Activated CD8-positive, alpha-beta T cell treated with anti-CD3 and anti-CD28 coated beads, Interleukin-2, amount 10 ng/mL, durations not matched to agents 7 days and 5 days (primary cell): Measurements from ENCODE around the gene POMT2. TPM values are rescaled to one million over a fixed set of nuclear protein-coding genes. Genes with fewer than 3 reads are reported as not detected.

Source experiments
- ATAC-seq: fragments of 150-1000 bp; cut with Tn5 transposase; one replicate; pipeline ENCODE4 v1.10.0; 2021; ENCODE audit warnings: moderate library complexity
- CTCF ChIA-PET: fragments of 350-600 bp; sonication (Branson Sonifier 250); formaldehyde crosslinking; loops from one replicate; lab custom pipeline; 2021; ENCODE audit warnings: antibody characterized with exemption; lab: Charles Lee
- POLR2A ChIA-PET: fragments of 350-600 bp; sonication (Branson Sonifier 250); formaldehyde crosslinking; loops from one replicate; lab custom pipeline; 2021; ENCODE audit warnings: antibody characterized with exemption; lab: Charles Lee
- DNase-seq: peaks from one replicate; pipeline ENCODE4 v3.0.0-alpha.2; 2020
- H3K27ac Mint-ChIP-seq: one replicate; pipeline ENCODE4 v1.8.0; 2021; ENCODE audit warnings: mild to moderate bottlenecking, mixed read lengths
- H3K27me3 Mint-ChIP-seq: one replicate; pipeline ENCODE4 v1.8.0; 2021; ENCODE audit warnings: low read depth, mixed read lengths
- H3K36me3 Mint-ChIP-seq: one replicate; pipeline ENCODE4 v1.8.0; 2021; ENCODE audit warnings: low read depth, mixed read lengths
- H3K4me1 Mint-ChIP-seq: one replicate; pipeline ENCODE4 v1.8.0; 2021; ENCODE audit warnings: low read depth, mixed read lengths
- H3K4me3 Mint-ChIP-seq: one replicate; pipeline ENCODE4 v1.8.0; 2021; ENCODE audit warnings: mild to moderate bottlenecking, mixed read lengths
- H3K9me3 Mint-ChIP-seq: one replicate; pipeline ENCODE4 v1.8.0; 2022; ENCODE audit warnings: mixed read lengths; ENCODE audit not compliant: insufficient read depth
- total RNA-seq, 2 experiments: library from RNA; stranded (reverse); gene quantifications; one replicate each; pipeline ENCODE4 v1.2.3, GENCODE V29; 2021

POMT2 gene
- total RNA-seq, 2 experiments from 2014 or later: 15.0 to 15.5 TPM

GRCh38 chr14:77267937-77268699, 52.6 kb downstream of the POMT2 start:
- H3K27me3 Mint-ChIP-seq: peaks cover 41% of the 10 kb centered on the region
- no peak for DNase-seq
- no peaks in the 10 kb centered on the region for H3K9me3 Mint-ChIP-seq
- POLR2A ChIA-PET: no interaction called here
- ATAC-seq: no peak
- no peaks in the 10 kb centered on the region for H3K36me3 Mint-ChIP-seq
- no peak overlapping the region for H3K27ac Mint-ChIP-seq
- CTCF ChIA-PET: no interaction called here
- H3K4me1 Mint-ChIP-seq: peaks cover 4% of the 10 kb centered on the region
- H3K4me3 Mint-ChIP-seq: no peak overlapping the region

DNA sequence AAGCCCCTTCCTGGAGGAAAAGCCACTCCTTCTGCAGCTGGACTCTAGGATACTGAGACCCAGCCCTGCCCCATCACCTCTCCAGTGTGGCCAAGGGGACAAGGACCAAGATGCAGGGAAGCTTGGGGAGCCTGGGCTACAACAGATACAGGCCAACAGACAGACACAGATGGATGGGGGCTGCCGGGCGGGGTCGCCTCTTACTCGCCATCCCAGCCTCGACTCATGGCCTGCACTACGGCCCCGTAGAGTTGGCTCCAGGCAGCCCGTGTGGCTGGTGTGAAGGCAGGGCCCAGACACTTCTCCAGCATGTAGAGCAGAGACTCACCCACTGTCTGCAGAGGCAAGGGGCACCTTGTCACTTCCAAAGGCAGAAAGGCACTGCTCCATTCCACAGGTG, 54.3 kb downstream of the POMT2 start:
- no peaks in the 10 kb centered on the region for H3K36me3 Mint-ChIP-seq
- DNase-seq: no peak
- H3K9me3 Mint-ChIP-seq: no peaks in the 10 kb centered on the region
- no peak overlapping the region for H3K27ac Mint-ChIP-seq
- POLR2A ChIA-PET: no interaction called here
- H3K4me1 Mint-ChIP-seq: peaks cover 4% of the 10 kb centered on the region
- no peak overlapping the region for H3K4me3 Mint-ChIP-seq
- CTCF ChIA-PET: interaction anchor here (1.5 kb wide), 1 partner anchor 25 kb away, joined by 3 read pairs; no protein-coding TSS in a partner anchor
- no peak for ATAC-seq
- H3K27me3 Mint-ChIP-seq: peaks cover 38% of the 10 kb centered on the region

DNA sequence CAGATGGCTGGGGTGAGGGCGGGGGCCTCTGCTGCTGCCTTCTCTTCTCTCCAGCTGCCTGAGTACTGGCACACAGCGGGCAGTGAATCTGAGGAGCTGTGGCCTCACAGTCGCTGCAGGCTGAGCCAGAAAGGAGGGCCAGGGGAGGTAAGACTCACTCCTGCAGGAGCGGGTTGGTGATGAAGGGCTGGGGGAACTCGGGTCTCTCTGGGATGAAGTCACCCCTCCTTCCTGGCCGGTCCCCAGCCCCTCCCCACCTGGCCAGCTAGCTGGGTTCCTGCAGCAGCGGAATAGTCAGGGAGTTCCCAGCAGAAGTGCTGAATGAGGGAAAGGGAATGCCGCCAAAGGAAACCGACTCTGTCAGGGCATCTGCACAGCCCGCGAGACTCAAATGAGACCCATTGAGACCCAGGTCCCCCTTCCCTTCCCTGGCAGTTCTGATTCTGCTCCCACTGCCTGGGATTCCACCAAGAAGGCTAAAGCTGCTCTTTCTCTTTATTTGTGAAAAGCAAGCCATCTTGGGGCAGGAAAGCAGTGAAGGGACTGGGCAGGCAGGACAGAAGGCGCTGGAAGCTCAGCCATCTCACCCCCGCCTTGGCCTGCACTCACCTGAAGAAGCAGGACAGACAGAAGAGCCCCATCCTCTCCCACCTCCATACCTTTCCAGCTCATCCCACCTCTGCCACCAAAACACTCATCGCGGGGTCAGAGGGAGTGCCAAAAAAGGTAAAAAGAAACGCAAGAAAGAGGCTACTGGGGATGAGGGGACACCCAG, 54.9 kb downstream of the POMT2 start:
- Mint-ChIP-seq H3K36me3 (no peaks in the 10 kb centered on the region), H3K4me3 (no peak overlapping the region), H3K4me1 (peaks cover 4% of the 10 kb centered on the region), H3K27ac (no peak overlapping the region), H3K27me3 (peaks cover 35% of the 10 kb centered on the region), H3K9me3 (no peaks in the 10 kb centered on the region)
- POLR2A ChIA-PET: no interaction called here
- ATAC-seq: no peak
- CTCF ChIA-PET: interaction anchor here (1.5 kb wide), 1 partner anchor 24 kb away, joined by 3 read pairs; no protein-coding TSS in a partner anchor
- DNase-seq: no peak

GRCh38 chr14:77265187-77265515, 55.5 kb downstream of the POMT2 start:
- Mint-ChIP-seq H3K4me1 (peaks cover 4% of the 10 kb centered on the region), H3K36me3 (no peaks in the 10 kb centered on the region)
- CTCF ChIA-PET: interaction anchor here (1.5 kb wide), 1 partner anchor 23 kb away, joined by 3 read pairs; no protein-coding TSS in a partner anchor

GRCh38 chr14:77264466-77265186, 56.1 kb downstream of the POMT2 start:
- Mint-ChIP-seq H3K9me3 (no peaks in the 10 kb centered on the region), H3K27ac (no peak overlapping the region), H3K36me3 (no peaks in the 10 kb centered on the region), H3K27me3 (peaks cover 29% of the 10 kb centered on the region), H3K4me1 (peaks cover 2% of the 10 kb centered on the region), H3K4me3 (no peak overlapping the region)
- ATAC-seq (no peak), DNase-seq (no peak)
- ChIA-PET CTCF (interaction anchor here (1.5 kb wide), 1 partner anchor 23 kb away, joined by 3 read pairs; no protein-coding TSS in a partner anchor), POLR2A (no interaction called here)

More at GRCh38 chr14:77265187-77265515, 55.5 kb downstream of the POMT2 start:
- ATAC-seq (no peak), DNase-seq (no peak)
- POLR2A ChIA-PET: no interaction called here
- H3K27ac Mint-ChIP-seq: no peak overlapping the region
- peaks cover 33% of the 10 kb centered on the region for H3K27me3 Mint-ChIP-seq
- H3K9me3 Mint-ChIP-seq: no peaks in the 10 kb centered on the region
- no peak overlapping the region for H3K4me3 Mint-ChIP-seq

- no peaks in the 10 kb centered on the region for H3K36me3 Mint-ChIP-seq
- H3K4me3 Mint-ChIP-seq: no peak overlapping the region
- H3K27ac Mint-ChIP-seq: no peak overlapping the region
- ATAC-seq: no peak
- peaks cover 13% of the 10 kb centered on the region for H3K27me3 Mint-ChIP-seq
- DNase-seq: no peak
- POLR2A ChIA-PET: no interaction called here
- H3K4me1 Mint-ChIP-seq: peaks cover 2% of the 10 kb centered on the region
- no peaks in the 10 kb centered on the region for H3K9me3 Mint-ChIP-seq
- CTCF ChIA-PET: no interaction called here
These were observed 60.1 kb downstream of the POMT2 start for GRCh38 chr14:77260631-77261030.

GRCh38 chr14:77260199-77260598, 60.5 kb downstream of the POMT2 start:
- Mint-ChIP-seq H3K4me1 (peaks cover under 1% of the 10 kb centered on the region), H3K4me3 (no peak overlapping the region), H3K9me3 (no peaks in the 10 kb centered on the region), H3K36me3 (no peaks in the 10 kb centered on the region), H3K27ac (no peak overlapping the region), H3K27me3 (peaks cover 13% of the 10 kb centered on the region)
- POLR2A ChIA-PET: no interaction called here
- CTCF ChIA-PET: no interaction called here
- no peak for ATAC-seq
- no peak for DNase-seq

DNA sequence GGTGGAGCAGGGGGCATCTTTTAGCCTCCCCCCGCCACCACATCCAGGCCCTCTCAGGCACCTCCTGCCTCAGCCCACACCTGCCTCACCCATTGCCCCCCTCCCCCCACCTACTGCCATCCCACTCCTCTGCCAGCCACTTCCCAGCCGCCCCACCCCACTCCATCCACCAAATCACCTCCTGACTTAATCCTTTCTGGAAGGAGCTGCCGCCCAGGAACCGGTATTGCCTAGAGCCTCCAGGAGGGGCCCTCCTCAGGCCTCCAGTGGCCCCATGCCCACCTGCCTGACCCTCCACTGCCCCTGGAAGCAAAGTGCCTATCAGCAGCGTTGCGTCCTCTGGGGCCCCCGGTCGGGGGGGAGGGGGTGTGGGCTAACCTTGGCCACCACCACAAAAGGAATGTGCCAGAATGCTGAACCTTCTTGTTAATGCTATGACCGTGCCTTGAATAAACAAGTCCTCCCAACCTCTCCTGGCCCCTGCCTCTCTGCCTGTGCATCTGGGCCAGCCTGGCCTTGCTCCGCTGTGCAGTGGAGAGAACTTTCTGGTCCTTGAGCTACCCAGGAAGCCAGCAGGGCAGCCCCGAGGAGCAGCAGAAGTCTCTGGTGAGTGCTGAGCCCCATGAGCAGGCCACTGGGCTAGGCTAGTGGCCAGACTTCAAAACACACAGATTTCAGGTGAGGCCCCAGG, 61.5 kb downstream of the POMT2 start:
- DNase-seq: no peak
- H3K36me3 Mint-ChIP-seq: no peaks in the 10 kb centered on the region
- peaks cover 13% of the 10 kb centered on the region for H3K27me3 Mint-ChIP-seq
- no peak for ATAC-seq
- CTCF ChIA-PET: no interaction called here
- H3K27ac Mint-ChIP-seq: no peak overlapping the region
- H3K9me3 Mint-ChIP-seq: no peaks in the 10 kb centered on the region
- H3K4me1 Mint-ChIP-seq: no peaks in the 10 kb centered on the region
- no peak overlapping the region for H3K4me3 Mint-ChIP-seq
- POLR2A ChIA-PET: no interaction called here

- no peaks in the 10 kb centered on the region for H3K4me1 Mint-ChIP-seq
- H3K4me3 Mint-ChIP-seq: no peak overlapping the region
- DNase-seq: no peak
- no peaks in the 10 kb centered on the region for H3K9me3 Mint-ChIP-seq
- ATAC-seq: no peak
- CTCF ChIA-PET: no interaction called here
- no peak overlapping the region for H3K27ac Mint-ChIP-seq
- POLR2A ChIA-PET: no interaction called here
- no peaks in the 10 kb centered on the region for H3K36me3 Mint-ChIP-seq
- peaks cover 11% of the 10 kb centered on the region for H3K27me3 Mint-ChIP-seq
These were observed 62.1 kb downstream of the POMT2 start for GRCh38 chr14:77258566-77258965.

- Mint-ChIP-seq H3K27ac (no peak overlapping the region), H3K4me1 (no peaks in the 10 kb centered on the region), H3K4me3 (no peak overlapping the region), H3K27me3 (peaks cover 3% of the 10 kb centered on the region), H3K36me3 (no peaks in the 10 kb centered on the region), H3K9me3 (no peaks in the 10 kb centered on the region)
- DNase-seq: no peak
- ATAC-seq: no peak
- CTCF ChIA-PET: no interaction called here
- POLR2A ChIA-PET: no interaction called here
These were observed 63.0 kb downstream of the POMT2 start for GRCh38 chr14:77257700-77258099.

GRCh38 chr14:77256694-77257093, 64.0 kb downstream of the POMT2 start:
- Mint-ChIP-seq H3K4me1 (no peaks in the 10 kb centered on the region), H3K27me3 (no peaks in the 10 kb centered on the region), H3K4me3 (no peak overlapping the region), H3K9me3 (no peaks in the 10 kb centered on the region), H3K36me3 (no peaks in the 10 kb centered on the region), H3K27ac (no peak overlapping the region)
- ChIA-PET CTCF (no interaction called here), POLR2A (no interaction called here)
- ATAC-seq (no peak), DNase-seq (no peak)
